GM12878 (cell line): ENCODE data around the gene RSF1. TPM values are rescaled to one million over a fixed set of nuclear protein-coding genes. Genes with fewer than 3 reads are reported as not detected.

Experiments used
- ATF7 ChIP-seq: fragments of 450-650 bp; IDR thresholded peaks from 2 replicates; pipeline ENCODE4 v1.6.1; 2016; ENCODE audit warnings: low read depth, mild to moderate bottlenecking
- DPF2 ChIP-seq: fragments of 450-650 bp; IDR thresholded peaks from 2 replicates; pipeline ENCODE4 v1.6.1; 2017; ENCODE audit warnings: mild to moderate bottlenecking
- HDAC2 ChIP-seq: fragments of 200-600 bp; sonication (generic); IDR thresholded peaks from 2 replicates; pipeline ENCODE4 v1.6.1; 2017
- LARP7 ChIP-seq: fragments of 450-650 bp; IDR thresholded peaks from 2 replicates; pipeline ENCODE4 v1.6.1; 2017; ENCODE audit warnings: mild to moderate bottlenecking
- MEF2A ChIP-seq: IDR thresholded peaks from 2 replicates; pipeline ENCODE4 v1.6.1; 2011; ENCODE audit warnings: low read depth, mild to moderate bottlenecking, low read length, moderate library complexity; ENCODE audit not compliant: insufficient read depth
- MTA3 ChIP-seq: IDR thresholded peaks from 2 replicates; pipeline ENCODE4 v1.6.1; 2012; ENCODE audit warnings: low read length, inconsistent platforms, borderline replicate concordance
- RAD21 ChIP-seq: IDR thresholded peaks from 2 replicates; pipeline ENCODE4 v1.6.1; 2011; ENCODE audit warnings: mild to moderate bottlenecking, low read depth, low read length, moderate library complexity; ENCODE audit not compliant: insufficient read depth
- RBBP5 ChIP-seq: fragments of 200-600 bp; sonication (generic); conservative IDR thresholded peaks from 2 replicates; pipeline ENCODE4 v1.6.1; 2016
- SIN3A ChIP-seq: IDR thresholded peaks from 2 replicates; pipeline ENCODE4 v1.6.1; 2012; ENCODE audit warnings: low read depth, low read length, improper control_type of control experiment
- STAT3 ChIP-seq: IDR thresholded peaks from 2 replicates; pipeline ENCODE4 v1.6.1; 2011; ENCODE audit warnings: low read depth, low read length, improper control_type of control experiment
- TCF3 ChIP-seq: IDR thresholded peaks from 2 replicates; pipeline ENCODE4 v1.6.1; 2012; ENCODE audit warnings: low read depth, mild to moderate bottlenecking, low read length, borderline replicate concordance; ENCODE audit not compliant: insufficient read depth
- TCF7 ChIP-seq: IDR thresholded peaks from 2 replicates; pipeline ENCODE4 v1.6.1; 2014; ENCODE audit warnings: antibody characterized with exemption, borderline replicate concordance
- YBX1 ChIP-seq: fragments of 450-650 bp; IDR thresholded peaks from 2 replicates; pipeline ENCODE4 v1.6.1; 2016; ENCODE audit warnings: antibody characterized with exemption
- ZBED1 ChIP-seq: IDR thresholded peaks from 2 replicates; pipeline ENCODE4 v1.6.1; 2016; ENCODE audit warnings: borderline replicate concordance
- ZNF384 ChIP-seq: IDR thresholded peaks from 2 replicates; pipeline ENCODE4 v1.6.1; 2012; ENCODE audit warnings: low read depth, mild to moderate bottlenecking, low read length, improper control_type of control experiment, borderline replicate concordance
- polyA plus RNA-seq, 11 experiments: library from polyadenylated mRNA; depleted of rRNA in 4 of 11; unstranded in 6 of 11; stranded (reverse) in 5 of 11; fragments of >200 nt; fragmentation: Nextera tagmentation in 4 of 11; fragmentation: Illumina TruSeq in 1 of 11; extraction: Ambion mirVana in 4 of 11; extraction: Trizol in 1 of 11; gene quantifications; 1 replicate in 1 of 11; 2 replicates in 10 of 11; pipeline versions ENCODE4 v1.2.1 to v1.2.3, GENCODE V29; 2011 to 2016; ENCODE audit warnings: inconsistent platforms in 2 of 11, missing spikeins in 2 of 11, low read depth in 1 of 11
- total RNA-seq, 4 experiments: library from RNA; depleted of rRNA in 3 of 4; stranded (reverse); fragments of >200 nt in 3 of 4; fragmentation: Illumina TruSeq in 1 of 4; extraction: Trizol in 1 of 4; gene quantifications; 2 replicates each; pipeline versions ENCODE4 v1.2.1 to v1.2.3, GENCODE V29; 2013 to 2021
- TF ChIP-seq, protein P1 (sequence below): fragments of 450-650 bp; formaldehyde crosslinking; IDR thresholded peaks from 2 replicates; pipeline ENCODE4 v1.4.0; 2022; ENCODE audit warnings: mild to moderate bottlenecking, moderate library complexity
- TF ChIP-seq, protein P2 (sequence below): IDR thresholded peaks from 2 replicates; pipeline ENCODE4 v1.6.1; 2012; ENCODE audit warnings: low read depth, low read length, improper control_type of control experiment
- TF ChIP-seq, protein P3 (sequence below): fragments of 450-650 bp; IDR thresholded peaks from 2 replicates; pipeline ENCODE4 v1.6.1; 2016; ENCODE audit warnings: mild to moderate bottlenecking
- TF ChIP-seq, protein P4 (sequence below): IDR thresholded peaks from 2 replicates; pipeline ENCODE4 v1.6.1; 2012; ENCODE audit warnings: low read length, inconsistent platforms
- TF ChIP-seq, protein P5 (sequence below): fragments of 450-650 bp; IDR thresholded peaks from 2 replicates; pipeline ENCODE4 v1.6.1; 2017; ENCODE audit warnings: mild to moderate bottlenecking, moderate library complexity

Gene RSF1
- total and polyA plus RNA-seq, 10 of the 15 experiments (the other 5 are each of a cell fraction or from before 2014, with no cell fraction given) = 9.0 to 45.3 (median 30.0) TPM

DNA sequence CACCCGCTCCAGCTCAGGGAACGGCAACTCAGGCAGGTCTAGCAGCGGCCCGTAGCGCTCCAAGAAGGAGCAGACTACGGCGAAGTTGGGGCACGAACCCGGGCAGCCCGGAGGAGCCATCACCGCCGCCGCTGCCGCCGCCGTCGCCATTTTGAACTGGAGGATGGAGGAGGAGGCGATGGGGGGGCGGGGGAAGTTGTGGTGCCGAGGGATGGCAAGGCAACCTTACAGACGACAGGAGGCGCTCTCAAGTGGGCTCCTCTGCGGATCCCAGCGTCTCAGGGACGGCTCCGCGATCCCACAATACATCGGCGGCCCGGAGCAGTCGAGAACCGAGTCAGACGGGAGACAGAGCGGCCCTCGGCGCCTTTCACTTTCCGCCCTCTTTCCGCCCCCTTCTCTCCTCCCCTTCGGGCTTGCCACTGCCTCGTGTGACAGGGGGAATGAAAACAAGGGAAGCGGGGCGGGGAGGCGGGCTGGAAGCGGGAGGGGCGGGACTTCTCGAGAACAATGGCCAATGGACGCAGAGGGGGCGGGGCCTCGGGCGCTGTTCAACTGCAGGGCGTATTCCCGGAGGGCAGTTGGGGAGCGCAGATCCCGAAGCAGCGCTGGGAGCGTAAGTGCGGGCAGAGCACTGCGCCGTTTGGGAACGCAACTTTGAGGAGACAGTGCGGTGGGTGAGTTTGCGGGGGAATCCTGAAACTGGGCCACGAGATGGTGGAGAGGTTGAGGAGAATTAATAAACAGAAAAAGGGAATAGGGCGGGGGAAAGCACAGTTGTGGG, at the start of gene RSF1, which contains the start of gene AAMDC (continued):
- TF ChIP-seq YBX1 (no peak), DPF2 (no peak), TCF7 (no peak), SIN3A (peak; percentile 95), MTA3 (no peak), RBBP5 (no peak), HDAC2 (no peak), ZBED1 (no peak), ZNF384 (no peak), RAD21 (peak; percentile 55), STAT3 (no peak), MEF2A (0 out of 2 replicates have a peak, but pooled peaks have one; percentile 12), TCF3 (no peak), LARP7 (0 out of 2 replicates have a peak, but pooled peaks have one; percentile 78), ATF7 (no peak)
- TF ChIP-seq, protein P1, sequence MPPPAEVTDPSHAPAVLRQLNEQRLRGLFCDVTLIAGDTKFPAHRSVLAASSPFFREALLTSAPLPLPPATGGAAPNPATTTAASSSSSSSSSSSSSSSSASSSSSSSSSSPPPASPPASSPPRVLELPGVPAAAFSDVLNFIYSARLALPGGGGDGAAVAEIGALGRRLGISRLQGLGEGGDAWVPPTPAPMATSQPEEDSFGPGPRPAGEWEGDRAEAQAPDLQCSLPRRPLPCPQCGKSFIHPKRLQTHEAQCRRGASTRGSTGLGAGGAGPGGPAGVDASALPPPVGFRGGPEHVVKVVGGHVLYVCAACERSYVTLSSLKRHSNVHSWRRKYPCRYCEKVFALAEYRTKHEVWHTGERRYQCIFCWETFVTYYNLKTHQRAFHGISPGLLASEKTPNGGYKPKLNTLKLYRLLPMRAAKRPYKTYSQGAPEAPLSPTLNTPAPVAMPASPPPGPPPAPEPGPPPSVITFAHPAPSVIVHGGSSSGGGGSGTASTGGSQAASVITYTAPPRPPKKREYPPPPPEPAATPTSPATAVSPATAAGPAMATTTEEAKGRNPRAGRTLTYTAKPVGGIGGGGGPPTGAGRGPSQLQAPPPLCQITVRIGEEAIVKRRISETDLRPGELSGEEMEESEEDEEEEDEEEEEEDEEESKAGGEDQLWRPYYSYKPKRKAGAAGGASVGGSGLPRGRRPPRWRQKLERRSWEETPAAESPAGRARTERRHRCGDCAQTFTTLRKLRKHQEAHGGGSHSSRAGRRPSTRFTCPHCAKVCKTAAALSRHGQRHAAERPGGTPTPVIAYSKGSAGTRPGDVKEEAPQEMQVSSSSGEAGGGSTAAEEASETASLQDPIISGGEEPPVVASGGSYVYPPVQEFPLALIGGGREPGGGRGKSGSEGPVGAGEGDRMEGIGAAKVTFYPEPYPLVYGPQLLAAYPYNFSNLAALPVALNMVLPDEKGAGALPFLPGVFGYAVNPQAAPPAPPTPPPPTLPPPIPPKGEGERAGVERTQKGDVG (CRISPR knock-in tag) = no peak
- TF ChIP-seq, protein P2, sequence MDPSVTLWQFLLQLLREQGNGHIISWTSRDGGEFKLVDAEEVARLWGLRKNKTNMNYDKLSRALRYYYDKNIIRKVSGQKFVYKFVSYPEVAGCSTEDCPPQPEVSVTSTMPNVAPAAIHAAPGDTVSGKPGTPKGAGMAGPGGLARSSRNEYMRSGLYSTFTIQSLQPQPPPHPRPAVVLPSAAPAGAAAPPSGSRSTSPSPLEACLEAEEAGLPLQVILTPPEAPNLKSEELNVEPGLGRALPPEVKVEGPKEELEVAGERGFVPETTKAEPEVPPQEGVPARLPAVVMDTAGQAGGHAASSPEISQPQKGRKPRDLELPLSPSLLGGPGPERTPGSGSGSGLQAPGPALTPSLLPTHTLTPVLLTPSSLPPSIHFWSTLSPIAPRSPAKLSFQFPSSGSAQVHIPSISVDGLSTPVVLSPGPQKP = peak; percentile 62
- TF ChIP-seq, protein P3, sequence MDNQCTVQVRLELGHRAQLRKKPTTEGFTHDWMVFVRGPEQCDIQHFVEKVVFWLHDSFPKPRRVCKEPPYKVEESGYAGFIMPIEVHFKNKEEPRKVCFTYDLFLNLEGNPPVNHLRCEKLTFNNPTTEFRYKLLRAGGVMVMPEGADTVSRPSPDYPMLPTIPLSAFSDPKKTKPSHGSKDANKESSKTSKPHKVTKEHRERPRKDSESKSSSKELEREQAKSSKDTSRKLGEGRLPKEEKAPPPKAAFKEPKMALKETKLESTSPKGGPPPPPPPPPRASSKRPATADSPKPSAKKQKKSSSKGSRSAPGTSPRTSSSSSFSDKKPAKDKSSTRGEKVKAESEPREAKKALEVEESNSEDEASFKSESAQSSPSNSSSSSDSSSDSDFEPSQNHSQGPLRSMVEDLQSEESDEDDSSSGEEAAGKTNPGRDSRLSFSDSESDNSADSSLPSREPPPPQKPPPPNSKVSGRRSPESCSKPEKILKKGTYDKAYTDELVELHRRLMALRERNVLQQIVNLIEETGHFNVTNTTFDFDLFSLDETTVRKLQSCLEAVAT = peak; percentile 100
- TF ChIP-seq, protein P4, sequence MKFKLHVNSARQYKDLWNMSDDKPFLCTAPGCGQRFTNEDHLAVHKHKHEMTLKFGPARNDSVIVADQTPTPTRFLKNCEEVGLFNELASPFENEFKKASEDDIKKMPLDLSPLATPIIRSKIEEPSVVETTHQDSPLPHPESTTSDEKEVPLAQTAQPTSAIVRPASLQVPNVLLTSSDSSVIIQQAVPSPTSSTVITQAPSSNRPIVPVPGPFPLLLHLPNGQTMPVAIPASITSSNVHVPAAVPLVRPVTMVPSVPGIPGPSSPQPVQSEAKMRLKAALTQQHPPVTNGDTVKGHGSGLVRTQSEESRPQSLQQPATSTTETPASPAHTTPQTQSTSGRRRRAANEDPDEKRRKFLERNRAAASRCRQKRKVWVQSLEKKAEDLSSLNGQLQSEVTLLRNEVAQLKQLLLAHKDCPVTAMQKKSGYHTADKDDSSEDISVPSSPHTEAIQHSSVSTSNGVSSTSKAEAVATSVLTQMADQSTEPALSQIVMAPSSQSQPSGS = no peak
- TF ChIP-seq, protein P5, sequence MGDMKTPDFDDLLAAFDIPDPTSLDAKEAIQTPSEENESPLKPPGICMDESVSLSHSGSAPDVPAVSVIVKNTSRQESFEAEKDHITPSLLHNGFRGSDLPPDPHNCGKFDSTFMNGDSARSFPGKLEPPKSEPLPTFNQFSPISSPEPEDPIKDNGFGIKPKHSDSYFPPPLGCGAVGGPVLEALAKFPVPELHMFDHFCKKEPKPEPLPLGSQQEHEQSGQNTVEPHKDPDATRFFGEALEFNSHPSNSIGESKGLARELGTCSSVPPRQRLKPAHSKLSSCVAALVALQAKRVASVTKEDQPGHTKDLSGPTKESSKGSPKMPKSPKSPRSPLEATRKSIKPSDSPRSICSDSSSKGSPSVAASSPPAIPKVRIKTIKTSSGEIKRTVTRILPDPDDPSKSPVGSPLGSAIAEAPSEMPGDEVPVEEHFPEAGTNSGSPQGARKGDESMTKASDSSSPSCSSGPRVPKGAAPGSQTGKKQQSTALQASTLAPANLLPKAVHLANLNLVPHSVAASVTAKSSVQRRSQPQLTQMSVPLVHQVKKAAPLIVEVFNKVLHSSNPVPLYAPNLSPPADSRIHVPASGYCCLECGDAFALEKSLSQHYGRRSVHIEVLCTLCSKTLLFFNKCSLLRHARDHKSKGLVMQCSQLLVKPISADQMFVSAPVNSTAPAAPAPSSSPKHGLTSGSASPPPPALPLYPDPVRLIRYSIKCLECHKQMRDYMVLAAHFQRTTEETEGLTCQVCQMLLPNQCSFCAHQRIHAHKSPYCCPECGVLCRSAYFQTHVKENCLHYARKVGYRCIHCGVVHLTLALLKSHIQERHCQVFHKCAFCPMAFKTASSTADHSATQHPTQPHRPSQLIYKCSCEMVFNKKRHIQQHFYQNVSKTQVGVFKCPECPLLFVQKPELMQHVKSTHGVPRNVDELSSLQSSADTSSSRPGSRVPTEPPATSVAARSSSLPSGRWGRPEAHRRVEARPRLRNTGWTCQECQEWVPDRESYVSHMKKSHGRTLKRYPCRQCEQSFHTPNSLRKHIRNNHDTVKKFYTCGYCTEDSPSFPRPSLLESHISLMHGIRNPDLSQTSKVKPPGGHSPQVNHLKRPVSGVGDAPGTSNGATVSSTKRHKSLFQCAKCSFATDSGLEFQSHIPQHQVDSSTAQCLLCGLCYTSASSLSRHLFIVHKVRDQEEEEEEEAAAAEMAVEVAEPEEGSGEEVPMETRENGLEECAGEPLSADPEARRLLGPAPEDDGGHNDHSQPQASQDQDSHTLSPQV = no peak; the same call in 1 of the 2 replicates
